ENCODE data around the gene MDP1. TPM values are rescaled to one million over a fixed set of nuclear protein-coding genes. Genes with fewer than 3 reads are reported as not detected.

The MDP1 gene
- total RNA-seq, 1 donor, result 14.8 TPM

DNA sequence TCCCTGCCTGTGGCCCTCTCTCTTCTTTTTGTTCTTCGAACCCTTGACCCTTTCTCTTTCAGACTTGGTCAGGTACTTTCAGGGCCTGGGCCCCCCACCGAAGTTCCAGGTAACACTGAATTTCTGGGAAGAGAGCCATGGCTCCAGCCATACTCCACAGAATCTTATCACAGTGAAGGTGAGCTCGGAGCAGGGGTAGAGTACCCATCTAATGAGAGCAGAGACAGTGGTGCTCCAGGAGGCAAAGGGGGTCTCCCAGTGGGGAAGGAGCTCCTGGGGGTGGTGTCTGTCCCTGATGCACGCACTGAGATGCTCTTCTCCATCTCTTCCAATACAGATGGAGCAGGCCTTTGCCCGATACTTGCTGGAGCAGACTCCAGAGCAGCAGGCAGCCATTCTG, 50.1 kb downstream of the MDP1 start:
- no peak overlapping the region for H3K4me2 ChIP-seq (ENCODE audit: insufficient read depth, low read length)
- no peak overlapping the region for H3K4me3 ChIP-seq (ENCODE audit: insufficient read depth, low read length)
- H3K79me2 ChIP-seq (ENCODE audit: insufficient read depth, low read length), result peaks cover 23% of the 10 kb centered on the region
- H3K4me1 ChIP-seq (ENCODE audit: insufficient read depth, low read length), result peaks cover 11% of the 10 kb centered on the region
- H3K36me3 ChIP-seq (ENCODE audit: insufficient read depth, low read length), result peaks cover 63% of the 10 kb centered on the region
- H4K20me1 ChIP-seq (ENCODE audit: insufficient read depth, low read length), result peaks cover 6% of the 10 kb centered on the region
- no peak overlapping the region for H3K27ac ChIP-seq (ENCODE audit: low read depth, low read length)
- no peaks in the 10 kb centered on the region for H3K27me3 ChIP-seq (ENCODE audit: insufficient read depth, low read length)
- H3K9me3 ChIP-seq (ENCODE audit: low read depth, low read length), result no peaks in the 10 kb centered on the region
- DNase-seq (ENCODE audit: insufficient read length, low spot score, missing footprints), result no peak
- H2AFZ ChIP-seq (ENCODE audit: low read length), result no peak overlapping the region
- TF ChIP-seq, protein P1, sequence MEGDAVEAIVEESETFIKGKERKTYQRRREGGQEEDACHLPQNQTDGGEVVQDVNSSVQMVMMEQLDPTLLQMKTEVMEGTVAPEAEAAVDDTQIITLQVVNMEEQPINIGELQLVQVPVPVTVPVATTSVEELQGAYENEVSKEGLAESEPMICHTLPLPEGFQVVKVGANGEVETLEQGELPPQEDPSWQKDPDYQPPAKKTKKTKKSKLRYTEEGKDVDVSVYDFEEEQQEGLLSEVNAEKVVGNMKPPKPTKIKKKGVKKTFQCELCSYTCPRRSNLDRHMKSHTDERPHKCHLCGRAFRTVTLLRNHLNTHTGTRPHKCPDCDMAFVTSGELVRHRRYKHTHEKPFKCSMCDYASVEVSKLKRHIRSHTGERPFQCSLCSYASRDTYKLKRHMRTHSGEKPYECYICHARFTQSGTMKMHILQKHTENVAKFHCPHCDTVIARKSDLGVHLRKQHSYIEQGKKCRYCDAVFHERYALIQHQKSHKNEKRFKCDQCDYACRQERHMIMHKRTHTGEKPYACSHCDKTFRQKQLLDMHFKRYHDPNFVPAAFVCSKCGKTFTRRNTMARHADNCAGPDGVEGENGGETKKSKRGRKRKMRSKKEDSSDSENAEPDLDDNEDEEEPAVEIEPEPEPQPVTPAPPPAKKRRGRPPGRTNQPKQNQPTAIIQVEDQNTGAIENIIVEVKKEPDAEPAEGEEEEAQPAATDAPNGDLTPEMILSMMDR (IDR thresholded peaks at IDR 0.05; ENCODE audit: extremely low read depth, low read depth, low read length), result no peak

DNA sequence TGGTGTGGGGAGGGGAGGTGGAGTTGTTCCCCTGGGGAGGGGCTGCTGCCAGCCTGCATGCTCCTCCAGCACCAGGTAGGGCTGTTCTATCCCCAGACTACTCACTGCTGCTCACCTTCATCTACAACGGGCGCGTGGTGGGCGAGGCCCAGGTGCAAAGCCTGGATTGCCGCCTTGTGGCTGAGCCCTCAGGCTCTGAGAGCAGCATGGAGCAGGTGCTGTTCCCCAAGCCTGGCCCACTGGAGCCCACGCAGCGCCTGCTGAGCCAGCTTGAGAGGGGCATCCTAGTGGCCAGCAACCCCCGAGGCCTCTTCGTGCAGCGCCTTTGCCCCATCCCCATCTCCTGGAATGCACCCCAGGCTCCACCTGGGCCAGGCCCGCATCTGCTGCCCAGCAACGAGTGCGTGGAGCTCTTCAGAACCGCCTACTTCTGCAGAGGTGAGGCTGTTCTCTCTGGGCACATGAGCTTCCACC, 51.3 kb downstream of the MDP1 start:
- DNase-seq (ENCODE audit: insufficient read length, low spot score, missing footprints), result peak; percentile 35
- Histone ChIP-seq H3K79me2 (ENCODE audit: insufficient read depth, low read length) (peaks cover 23% of the 10 kb centered on the region), H3K36me3 (ENCODE audit: insufficient read depth, low read length) (peaks cover 69% of the 10 kb centered on the region), H3K27ac (ENCODE audit: low read depth, low read length) (no peak overlapping the region), H3K9me3 (ENCODE audit: low read depth, low read length) (no peaks in the 10 kb centered on the region), H3K27me3 (ENCODE audit: insufficient read depth, low read length) (no peaks in the 10 kb centered on the region), H3K4me1 (ENCODE audit: insufficient read depth, low read length) (peaks cover 11% of the 10 kb centered on the region), H3K4me2 (ENCODE audit: insufficient read depth, low read length) (no peak overlapping the region), H4K20me1 (ENCODE audit: insufficient read depth, low read length) (peaks cover 6% of the 10 kb centered on the region), H2AFZ (ENCODE audit: low read length) (no peak overlapping the region), H3K4me3 (ENCODE audit: insufficient read depth, low read length) (no peak overlapping the region)
- TF ChIP-seq, protein P1 (IDR thresholded peaks at IDR 0.05; ENCODE audit: extremely low read depth, low read depth, low read length), result no peak

Small RNA genes within 50 kb of the gene (small RNA-seq; reads per million reads assigned to genes)
- gene AL136295.4, result not detected
- gene CHMP4A, result not detected
- gene IPO4, result not detected
- not detected for gene IRF9
- gene MDP1, result not detected

Other genes with a start within 250 kb of the MDP1 start
- gene DHRS4L2, start 227.1 kb downstream of the MDP1 start, total RNA-seq, result 9.0 and 9.7 TPM in 2 replicates
- not detected in 2 replicates for gene CARMIL3, start 164.1 kb downstream of the MDP1 start, total RNA-seq
- not detected in 2 replicates for gene CPNE6, start 144.5 kb downstream of the MDP1 start, total RNA-seq
- gene PCK2, start 121.8 kb downstream of the MDP1 start, total RNA-seq, result 26.2 and 35.1 TPM in 2 replicates
- gene DCAF11, start 101.3 kb downstream of the MDP1 start, total RNA-seq, result 73.4 and 84.7 TPM in 2 replicates
- gene NRL, start 101.1 kb downstream of the MDP1 start, total RNA-seq, result 1.5 and 1.8 TPM in 2 replicates
- gene FITM1, start 85.4 kb downstream of the MDP1 start, total RNA-seq, result 0.29 and 0.72 TPM in 2 replicates
- gene PSME1, start 79.9 kb downstream of the MDP1 start, total RNA-seq, result 95.5 and 111 TPM in 2 replicates
- gene EMC9, start 74.5 kb downstream of the MDP1 start, total RNA-seq, result 6.9 and 9.1 TPM in 2 replicates
- 47.7 and 55.7 TPM in 2 replicates for gene PSME2, start 69.5 kb downstream of the MDP1 start, total RNA-seq
- 43.9 and 49.6 TPM in 2 replicates for gene RNF31, start 68.6 kb downstream of the MDP1 start, total RNA-seq
- 102 and 117 TPM in 2 replicates for gene IRF9, start 54.8 kb downstream of the MDP1 start, total RNA-seq
- gene REC8, start 44.0 kb downstream of the MDP1 start, total RNA-seq, result 3.3 and 3.5 TPM in 2 replicates
- 38.9 and 47.0 TPM in 2 replicates for gene IPO4, start 27.2 kb downstream of the MDP1 start, total RNA-seq
- 78.2 and 84.3 TPM in 2 replicates for gene TM9SF1, start 20.6 kb downstream of the MDP1 start, total RNA-seq
- 0.36 TPM in 1 of 2 replicates, not detected in the other for gene TSSK4, start 10.4 kb downstream of the MDP1 start, total RNA-seq
- gene CHMP4A, start 2.6 kb downstream of the MDP1 start, total RNA-seq, result 19.2 TPM in 2 replicates
- 56.3 and 69.1 TPM in 2 replicates for gene NEDD8, start 16.3 kb upstream of the MDP1 start, total RNA-seq
- gene GMPR2, start 16.9 kb upstream of the MDP1 start, total RNA-seq, result 70.7 and 86.5 TPM in 2 replicates
- 62.6 and 63.4 TPM in 2 replicates for gene TINF2, start 26.6 kb upstream of the MDP1 start, total RNA-seq
- gene TGM1, start 47.1 kb upstream of the MDP1 start, total RNA-seq, result 0.36 and 1.2 TPM in 2 replicates
- 28.9 and 34.0 TPM in 2 replicates for gene RABGGTA, start 55.5 kb upstream of the MDP1 start, total RNA-seq
- 9.8 and 13.6 TPM in 2 replicates for gene DHRS1, start 83.7 kb upstream of the MDP1 start, total RNA-seq
- gene NOP9, start 83.8 kb upstream of the MDP1 start, total RNA-seq, result 17.4 and 21.0 TPM in 2 replicates
- gene CIDEB, start 91.9 kb upstream of the MDP1 start, total RNA-seq, result 0.36 and 0.59 TPM in 2 replicates
- gene LTB4R2, start 94.1 kb upstream of the MDP1 start, total RNA-seq, result 4.7 and 5.1 TPM in 2 replicates
- 1.2 and 1.8 TPM in 2 replicates for gene LTB4R, start 95.4 kb upstream of the MDP1 start, total RNA-seq
- gene ADCY4, start 119.0 kb upstream of the MDP1 start, total RNA-seq, result 17.7 and 18.8 TPM in 2 replicates
- 9.1 and 11.9 TPM in 2 replicates for gene RIPK3, start 123.9 kb upstream of the MDP1 start, total RNA-seq
- 101 and 107 TPM in 2 replicates for gene NFATC4, start 152.1 kb upstream of the MDP1 start, total RNA-seq
- 7.2 and 9.1 TPM in 2 replicates for gene NYNRIN, start 182.9 kb upstream of the MDP1 start, total RNA-seq
- gene CBLN3, start 213.6 kb upstream of the MDP1 start, total RNA-seq, result 3.5 and 4.0 TPM in 2 replicates
- 58.6 and 62.5 TPM in 2 replicates for gene KHNYN, start 213.9 kb upstream of the MDP1 start, total RNA-seq
- 11.6 and 13.0 TPM in 2 replicates for gene SDR39U1, start 226.7 kb upstream of the MDP1 start, total RNA-seq

All from osteoblast (primary cell).